HCT116 (cell line): Measurements from ENCODE around the gene NSD2. TPM values are rescaled to one million over a fixed set of nuclear protein-coding genes. Genes with fewer than 3 reads are reported as not detected.
"Not testable (repeated sequence)": the region's sequence is repeated elsewhere in the genome, so short reads cannot be mapped to it uniquely, and the experiment has no call there.

Experiments used
- ATAC-seq: fragments of 200-7000 bp; cut with Tn5 transposase; 2 replicates; pipeline ENCODE4 v1.9.1; 2020; ENCODE audit warnings: mild to moderate bottlenecking, moderate library complexity
- BruUV-seq: library from RNA; stranded (reverse); fragments of 400-500 nt; replicated peaks from 2 replicates; lab custom pipeline; 2021; lab: Mats Ljungman, UMichigan
- CTCF ChIA-PET: fragments of 300-600 bp; sonication (Branson Sonifier 250); formaldehyde crosslinking; loops from one replicate; lab custom pipeline; 2021; ENCODE audit warnings: antibody characterized with exemption; lab: Charles Lee
- POLR2A ChIA-PET: fragments of 300-600, 350-600 bp; sonication (Branson Sonifier 250); formaldehyde crosslinking; loops from one replicate; lab custom pipeline; 2021; ENCODE audit warnings: antibody characterized with exemption; lab: Charles Lee
- RAD21 ChIA-PET, 2 experiments: fragments of 300-600 bp; sonication (Branson Sonifier 250); formaldehyde crosslinking; loops; one replicate each; lab custom pipeline; 2023; ENCODE audit warnings: low total read pairs in 2 of 2; ENCODE audit not compliant: uncharacterized antibody in 2 of 2, unreplicated experiment in 2 of 2, low non-redundant PET in 1 of 2; lab: Charles Lee
- DNase-seq: peaks from one replicate; pipeline ENCODE4 v3.0.0-alpha.2; 2010; ENCODE audit warnings: low read depth, low spot score
- H2AFZ ChIP-seq: fragments of 200-600 bp; shearing (Covaris generic), sonication (generic); 2 replicates; pipeline ENCODE4 v1.6.1; 2017; ENCODE audit warnings: low read depth, mixed run types, mixed read lengths, antibody characterized with exemption, low read length; ENCODE audit not compliant: poor library complexity, severe bottlenecking
- H3K27ac ChIP-seq: 2 replicates; pipeline ENCODE4 v1.5.1; 2012; ENCODE audit warnings: low read depth, low read length
- H3K27me3 ChIP-seq: fragments of 200-600 bp; sonication (generic); 2 replicates; pipeline ENCODE4 v1.6.1; 2016; ENCODE audit warnings: mixed run types, low read length, mixed read lengths; ENCODE audit not compliant: insufficient read depth
- H3K36me3 ChIP-seq, 2 experiments: fragments of 200-500 bp in 1 of 2; fragments of 200-600 bp in 1 of 2; sonication (Bioruptor generic) in 1 of 2; sonication (generic) in 1 of 2; 2 replicates each; pipeline versions ENCODE4 v1.5.1 to v1.6.1; 2014 to 2016; ENCODE audit warnings: low read length in 2 of 2, inconsistent platforms in 1 of 2, mixed read lengths in 1 of 2, mixed run types in 1 of 2; ENCODE audit not compliant: insufficient read depth in 2 of 2, control insufficient read depth in 1 of 2
- H3K4me1 ChIP-seq, 2 experiments: fragments of 200-600 bp in 1 of 2; sonication (generic) in 1 of 2; 2 replicates each; pipeline versions ENCODE4 v1.5.1 to v1.6.1; 2012 to 2017; ENCODE audit warnings: low read length in 2 of 2, inconsistent platforms in 1 of 2, mild to moderate bottlenecking in 1 of 2, mixed read lengths in 1 of 2, mixed run types in 1 of 2, moderate library complexity in 1 of 2; ENCODE audit not compliant: insufficient read depth in 2 of 2, control insufficient read depth in 1 of 2
- H3K4me2 ChIP-seq: fragments of 200-600 bp; sonication (generic); 2 replicates; pipeline ENCODE4 v1.6.1; 2017; ENCODE audit warnings: mixed run types, low read length, mixed read lengths
- H3K4me3 ChIP-seq, 2 experiments: fragments of 200-600 bp in 1 of 2; sonication (generic) in 1 of 2; replicated peaks in 1 of 2; 2 replicates each; pipeline ENCODE4 v1.5.1; 2011 to 2016; ENCODE audit warnings: low read length in 2 of 2, control low read depth in 1 of 2, low read depth in 1 of 2, mild to moderate bottlenecking in 1 of 2, mixed read lengths in 1 of 2, mixed run types in 1 of 2
- H3K79me2 ChIP-seq: fragments of 200-600 bp; sonication (generic); 2 replicates; pipeline ENCODE4 v1.6.1; 2017; ENCODE audit warnings: mild to moderate bottlenecking, mixed run types, low read length, moderate library complexity, mixed read lengths; ENCODE audit not compliant: insufficient read depth
- H3K9ac ChIP-seq: fragments of 200-600 bp; sonication (generic); 2 replicates; pipeline ENCODE4 v1.6.1; 2016; ENCODE audit warnings: low read length, mixed read lengths
- H3K9me2 ChIP-seq: fragments of 200-600 bp; sonication (generic), shearing (Covaris generic); 2 replicates; pipeline ENCODE4 v1.6.1; 2017; ENCODE audit warnings: mixed run types, mild to moderate bottlenecking, moderate library complexity; ENCODE audit not compliant: insufficient read depth
- H3K9me3 ChIP-seq, 2 experiments: fragments of 200-500 bp in 1 of 2; fragments of 200-600 bp in 1 of 2; sonication (Bioruptor generic) in 1 of 2; sonication (generic) in 1 of 2; 2 replicates each; pipeline ENCODE4 v1.6.1; 2014 to 2017; ENCODE audit warnings: low read length in 2 of 2, mixed read lengths in 2 of 2, inconsistent platforms in 1 of 2, low read depth in 1 of 2, mild to moderate bottlenecking in 1 of 2, mixed run types in 1 of 2, moderate library complexity in 1 of 2; ENCODE audit not compliant: control insufficient read depth in 1 of 2, insufficient read depth in 1 of 2
- H4K20me1 ChIP-seq: fragments of 200-600 bp; sonication (generic), shearing (Covaris generic); 2 replicates; pipeline ENCODE4 v1.6.1; 2017; ENCODE audit warnings: mixed run types, mild to moderate bottlenecking, moderate library complexity; ENCODE audit not compliant: insufficient read depth
- ATF3 ChIP-seq: IDR thresholded peaks from 2 replicates; pipeline ENCODE4 v1.6.1; 2012
- CBX3 ChIP-seq: IDR thresholded peaks from 2 replicates; pipeline ENCODE4 v1.6.1; 2012; ENCODE audit warnings: low read depth
- CEBPB ChIP-seq: IDR thresholded peaks from 2 replicates; pipeline ENCODE4 v1.6.1; 2012; ENCODE audit warnings: low read depth
- CTCF ChIP-seq, 3 experiments: fragments of 200-600 bp in 1 of 3; sonication (generic) in 1 of 3; IDR thresholded peaks in 2 of 3; conservative IDR thresholded peaks in 1 of 3; 2 replicates each; pipeline ENCODE4 v1.5.1; 2012 to 2017; ENCODE audit warnings: low read depth in 2 of 3, low read length in 2 of 3, antibody characterized with exemption in 1 of 3, borderline replicate concordance in 1 of 3, control low read depth in 1 of 3, mild to moderate bottlenecking in 1 of 3, mixed read lengths in 1 of 3, mixed run types in 1 of 3, moderate library complexity in 1 of 3; ENCODE audit not compliant: insufficient read depth in 1 of 3
- EGR1 ChIP-seq: IDR thresholded peaks from 2 replicates; pipeline ENCODE4 v1.6.1; 2012; ENCODE audit warnings: low read depth
- ELF1 ChIP-seq: IDR thresholded peaks from 2 replicates; pipeline ENCODE4 v1.6.1; 2012; ENCODE audit warnings: low read depth, borderline replicate concordance
- EZH2 ChIP-seq: fragments of 200-600 bp; sonication (generic); IDR thresholded peaks from 2 replicates; pipeline ENCODE4 v1.6.1; 2017; ENCODE audit warnings: antibody characterized with exemption, mixed run types
- EZH2phosphoT487 ChIP-seq: fragments of 200-600 bp; IDR thresholded peaks from 2 replicates; pipeline ENCODE4 v1.6.1; 2018; ENCODE audit warnings: antibody characterized with exemption, borderline replicate concordance
- FOSL1 ChIP-seq: IDR thresholded peaks from 2 replicates; pipeline ENCODE4 v1.6.1; 2012; ENCODE audit warnings: low read depth
- JUND ChIP-seq: IDR thresholded peaks from 2 replicates; pipeline ENCODE4 v1.6.1; 2012
- MAX ChIP-seq: IDR thresholded peaks from 2 replicates; pipeline ENCODE4 v1.6.1; 2012
- POLR2A ChIP-seq: IDR thresholded peaks from 2 replicates; pipeline ENCODE4 v1.7.0; 2011; ENCODE audit warnings: borderline replicate concordance; ENCODE audit not compliant: insufficient read depth, insufficient read length; ENCODE audit errors: extremely low read depth
- RAD21 ChIP-seq: IDR thresholded peaks from 2 replicates; pipeline ENCODE4 v1.6.1; 2012; ENCODE audit warnings: low read depth, mild to moderate bottlenecking
- SP1 ChIP-seq: IDR thresholded peaks from 2 replicates; pipeline ENCODE4 v1.6.1; 2012; ENCODE audit warnings: low read depth
- SRF ChIP-seq: IDR thresholded peaks from 2 replicates; pipeline ENCODE4 v1.6.1; 2012; ENCODE audit warnings: low read depth
- TCF7L2 ChIP-seq: IDR thresholded peaks from 2 replicates; pipeline ENCODE4 v1.7.0; 2011; ENCODE audit warnings: borderline replicate concordance, inconsistent platforms; ENCODE audit not compliant: insufficient read depth, insufficient read length; ENCODE audit errors: extremely low read depth
- ZBTB33 ChIP-seq: IDR thresholded peaks from 2 replicates; pipeline ENCODE4 v1.6.1; 2011; ENCODE audit warnings: mild to moderate bottlenecking, low read length, moderate library complexity; ENCODE audit not compliant: insufficient replicate concordance; ENCODE audit errors: extremely low read depth
- ZFX ChIP-seq: fragments of 450-650 bp; IDR thresholded peaks from 2 replicates; pipeline ENCODE4 v1.6.1; 2017
- ZNF274 ChIP-seq: fragments of 200-500 bp; sonication (Bioruptor generic); IDR thresholded peaks from 2 replicates; pipeline ENCODE4 v1.6.1; 2014; ENCODE audit warnings: mild to moderate bottlenecking, low read depth, low read length, inconsistent platforms
- intact Hi-C: fragments of 100-400 bp; cut with micrococcal nuclease; formaldehyde crosslinking; loops from 2 replicates; pipeline ENCODE4 v1.10.0; 2022
- total RNA-seq: library from RNA; stranded (reverse); gene quantifications from one replicate; pipeline ENCODE4 v1.2.1, GENCODE V29; 2021; ENCODE audit not compliant: unreplicated experiment

Gene NSD2
- total RNA-seq, 1 experiment from 2014 or later: 145 TPM

GRCh38 chr4:2003361-2003760 is 132.2 kb downstream of the NSD2 start:
- H2AFZ ChIP-seq, H4K20me1 ChIP-seq, H3K27ac ChIP-seq, H3K9me2 ChIP-seq, H3K4me3 ChIP-seq, H3K9me3 ChIP-seq, CTCF ChIA-PET, BruUV-seq, intact Hi-C loops, RAD21 ChIA-PET, POLR2A ChIA-PET, H3K4me2 ChIP-seq, H3K9ac ChIP-seq, ATAC-seq, H3K27me3 ChIP-seq, DNase-seq: not testable (repeated sequence)
- peaks cover 98% of the 10 kb centered on the region for H3K79me2 ChIP-seq
- peaks cover 6 to 19% of the 10 kb centered on the region in 2 experiments; a peak in 3 of 4 replicates for H3K4me1 ChIP-seq
- peaks cover 16 to 29% of the 10 kb centered on the region in 2 experiments for H3K36me3 ChIP-seq

GRCh38 chr4:2006367-2006766 is 135.2 kb downstream of the NSD2 start:
- Histone ChIP-seq H4K20me1 (peaks cover 6% of the 10 kb centered on the region), H3K27ac (no peak overlapping the region), H3K9me3 (no peaks in the 10 kb centered on the region), H3K9ac (no peak overlapping the region), H3K9me2 (no peaks in the 10 kb centered on the region), H3K79me2 (peaks cover 71% of the 10 kb centered on the region), H3K4me3 (no peak overlapping the region), H3K4me1 (peaks cover 10 to 24% of the 10 kb centered on the region in 2 experiments; a peak in 3 of 4 replicates), H2AFZ (no peak overlapping the region), H3K36me3 (peaks cover 16 to 21% of the 10 kb centered on the region in 2 experiments), H3K4me2 (no peak overlapping the region), H3K27me3 (no peaks in the 10 kb centered on the region)
- DNase-seq: no peak
- POLR2A ChIA-PET: no interaction called here
- RAD21 ChIA-PET: no interaction called here
- BruUV-seq: no TSS peak
- intact Hi-C loops: loop anchor here (5.0 kb wide), 1 partner anchor 51 kb away; the partner anchor contains the start of gene NAT8L
- ATAC-seq: no peak
- CTCF ChIA-PET: no interaction called here
- TF ChIP-seq MAX: no peak
- no peak for TF ChIP-seq ATF3
- TF ChIP-seq CEBPB: no peak
- no peak for TF ChIP-seq ZBTB33
- TF ChIP-seq SRF: no peak
- no peak for TF ChIP-seq RAD21
- no peak for TF ChIP-seq FOSL1
- TF ChIP-seq ZFX: no peak
- TF ChIP-seq EZH2: no peak
- no peak for TF ChIP-seq ELF1
- no peak for TF ChIP-seq CTCF (IDR thresholded peaks at IDR 0.05 in 2 of 3, conservative IDR thresholded peaks at IDR 0.05 in 1 of 3; ENCODE audit: borderline replicate concordance in 1 of 3, insufficient read depth in 1 of 3, low read depth in 2 of 3, low read length in 2 of 3)
- TF ChIP-seq POLR2A: no peak
- no peak for TF ChIP-seq EGR1
- TF ChIP-seq EZH2phosphoT487: no peak
- no peak for TF ChIP-seq SP1
- TF ChIP-seq TCF7L2: no peak
- no peak for TF ChIP-seq ZNF274
- no peak for TF ChIP-seq CBX3
- no peak for TF ChIP-seq JUND
